Measurements from ENCODE around the gene DSTYK.
A peak's percentile ranks its signal among the peaks of the same experiment; 100 is the strongest.

- TF ChIP-seq CTCF (IDR thresholded peaks at IDR 0.05), result peak in 1 of 4 experiments; percentile 1
- no peak for TF ChIP-seq POLR2AphosphoS5 (IDR thresholded peaks at IDR 0.05)
- TF ChIP-seq POLR2A (IDR thresholded peaks at IDR 0.05), result no peak
- no peak for TF ChIP-seq EP300 (IDR thresholded peaks at IDR 0.05)
Measured at GRCh38 chr1:205122489-205122882, 89.0 kb downstream of the DSTYK start.
